CD14-positive monocyte (primary cell): ENCODE results near the gene MAT2A. TPM values are rescaled to one million over a fixed set of nuclear protein-coding genes. Genes with fewer than 3 reads are reported as not detected.
A peak's percentile ranks its signal among the peaks of the same experiment; 100 is the strongest.

ENCODE experiments used
- DNase-seq, 3 donors: peaks; one replicate each; pipeline ENCODE4 v3.0.0-alpha.2; 2011 to 2022
- H2AFZ ChIP-seq: 2 replicates; pipeline ENCODE4 v1.6.0; 2012; ENCODE audit warnings: mild to moderate bottlenecking, low read depth, low read length, inconsistent platforms; ENCODE audit not compliant: insufficient read depth, poor library complexity, severe bottlenecking
- H3K27ac ChIP-seq, 2 donors: 1 replicate in 1 of 2; 2 replicates in 1 of 2; pipeline ENCODE4 v1.5.1; 2012 to 2013; ENCODE audit warnings: low read length in 2 of 2, control low read depth in 1 of 2, inconsistent platforms in 1 of 2, low read depth in 1 of 2, mild to moderate bottlenecking in 1 of 2
- H3K27me3 ChIP-seq, 2 donors: one replicate each; pipeline versions ENCODE4 v1.6.0 to v1.6.1; 2011 to 2013; ENCODE audit warnings: low read length in 2 of 2; ENCODE audit not compliant: control insufficient read depth in 2 of 2, insufficient read depth in 2 of 2
- H3K36me3 ChIP-seq, 2 donors: replicated peaks in 1 of 2; 1 replicate in 1 of 2; 2 replicates in 1 of 2; pipeline versions ENCODE4 v1.5.1 to v1.6.1; 2012 to 2013; ENCODE audit warnings: low read length in 2 of 2, control low read depth in 1 of 2, inconsistent platforms in 1 of 2, mild to moderate bottlenecking in 1 of 2; ENCODE audit not compliant: insufficient read depth in 2 of 2, control insufficient read depth in 1 of 2
- H3K4me1 ChIP-seq, 2 donors: 1 replicate in 1 of 2; 2 replicates in 1 of 2; pipeline versions ENCODE4 v1.5.1 to v1.6.1; 2012 to 2013; ENCODE audit warnings: low read length in 2 of 2, control low read depth in 1 of 2, inconsistent platforms in 1 of 2, mild to moderate bottlenecking in 1 of 2, moderate library complexity in 1 of 2; ENCODE audit not compliant: insufficient read depth in 2 of 2, control insufficient read depth in 1 of 2
- H3K4me2 ChIP-seq: replicated peaks from 2 replicates; pipeline ENCODE3; 2012; ENCODE audit warnings: low read length, moderate library complexity, mild to moderate bottlenecking; ENCODE audit not compliant: poor library complexity, severe bottlenecking; ENCODE audit errors: extremely low read depth
- H3K4me3 ChIP-seq, 3 experiments: fragments of 200-600 bp in 1 of 3; sonication (generic) in 1 of 3; replicated peaks in 1 of 3; 1 replicate in 2 of 3; 2 replicates in 1 of 3; pipeline ENCODE4 v1.5.1; 2011 to 2013; ENCODE audit warnings: low read length in 3 of 3, mild to moderate bottlenecking in 3 of 3, control low read depth in 2 of 3, low read depth in 2 of 3, inconsistent platforms in 1 of 3, moderate library complexity in 1 of 3
- H3K79me2 ChIP-seq: 2 replicates; pipeline ENCODE4 v1.6.0; 2012; ENCODE audit warnings: mild to moderate bottlenecking, control low read depth, inconsistent platforms, low read length, moderate library complexity; ENCODE audit not compliant: insufficient read depth
- H3K9ac ChIP-seq: 2 replicates; pipeline ENCODE4 v1.6.0; 2017; ENCODE audit warnings: low read length, mild to moderate bottlenecking; ENCODE audit not compliant: insufficient read depth, poor library complexity, severe bottlenecking
- H3K9me3 ChIP-seq, 2 donors: replicated peaks in 1 of 2; 1 replicate in 1 of 2; 2 replicates in 1 of 2; pipeline versions ENCODE4 v1.5.1 to v1.6.1; 2012 to 2013; ENCODE audit warnings: low read length in 2 of 2, control low read depth in 1 of 2; ENCODE audit not compliant: control insufficient read depth in 1 of 2, insufficient read depth in 1 of 2
- H4K20me1 ChIP-seq: 2 replicates; pipeline ENCODE4 v1.6.0; 2012; ENCODE audit warnings: mild to moderate bottlenecking, low read length, control low read depth, moderate library complexity; ENCODE audit not compliant: insufficient read depth
- H3K27ac Mint-ChIP-seq, 7 donors: one replicate each; pipeline ENCODE4 v1.8.0; 2020; ENCODE audit warnings: mild to moderate bottlenecking in 7 of 7, mixed read lengths in 7 of 7, moderate library complexity in 6 of 7, inconsistent platforms in 2 of 7
- H3K27me3 Mint-ChIP-seq, 3 donors: one replicate each; pipeline ENCODE4 v1.8.0; 2021 to 2022; ENCODE audit warnings: low read depth in 3 of 3, mild to moderate bottlenecking in 3 of 3, mixed read lengths in 3 of 3, moderate library complexity in 3 of 3, inconsistent platforms in 1 of 3
- H3K36me3 Mint-ChIP-seq, 2 donors: one replicate each; pipeline ENCODE4 v1.8.0; 2020; ENCODE audit warnings: mixed read lengths in 2 of 2, inconsistent platforms in 1 of 2, mild to moderate bottlenecking in 1 of 2
- H3K4me1 Mint-ChIP-seq: one replicate; pipeline ENCODE4 v1.8.0; 2020; ENCODE audit warnings: mild to moderate bottlenecking, mixed read lengths
- H3K4me3 Mint-ChIP-seq, 2 donors: one replicate each; pipeline ENCODE4 v1.8.0; 2020; ENCODE audit warnings: mild to moderate bottlenecking in 2 of 2, mixed read lengths in 2 of 2, moderate library complexity in 1 of 2
- H3K9me3 Mint-ChIP-seq, 7 donors: one replicate each; pipeline ENCODE4 v1.8.0; 2020 to 2022; ENCODE audit warnings: mixed read lengths in 7 of 7, mild to moderate bottlenecking in 6 of 7, moderate library complexity in 6 of 7, inconsistent platforms in 2 of 7
- CTCF ChIP-seq: fragments of 200-600 bp; IDR thresholded peaks from one replicate; pipeline ENCODE4 v1.8.0; 2022; ENCODE audit warnings: antibody characterized with exemption, mild to moderate bottlenecking
- WGBS: methylation state at CpG from one replicate; pipeline ENCODE4 v1.1.5; 2013; ENCODE audit warnings: missing lambda C conversion rate; ENCODE audit not compliant: insufficient coverage; 5-methylcytosine and 5-hydroxymethylcytosine counted together
- intact Hi-C, 2 donors: fragments of 100-400 bp; cut with micrococcal nuclease; formaldehyde crosslinking; loops; one replicate each; pipeline versions ENCODE4 v1.15.0 to v1.15.1; 2023
- polyA plus RNA-seq, 3 donors: library from polyadenylated mRNA; depleted of rRNA in 1 of 3; unstranded in 2 of 3; stranded (reverse) in 1 of 3; fragments of 300-500 nt in 2 of 3; fragments of >200 nt in 1 of 3; fragmentation: Illumina TruSeq in 2 of 3; gene quantifications; 1 replicate in 2 of 3; 2 replicates in 1 of 3; pipeline ENCODE4 v1.2.3, GENCODE V29; 2012 to 2021

The MAT2A gene
- polyA plus RNA-seq, 3 donors = 97.0 to 454 (median 117) TPM

GRCh38 chr2:85537600-85538506, 1.1 kb upstream of the MAT2A start:
- peak overlapping the region; percentile 87 for H3K9ac ChIP-seq
- H4K20me1 ChIP-seq = peaks cover 39% of the 10 kb centered on the region
- no peaks in the 10 kb centered on the region for H3K27me3 Mint-ChIP-seq
- H3K79me2 ChIP-seq = peaks cover 66% of the 10 kb centered on the region
- WGBS = under 1% methylated on average over 30 of the region's 35 CpGs
- H3K9me3 ChIP-seq = no peaks in the 10 kb centered on the region
- H3K4me1 Mint-ChIP-seq = peaks cover 56% of the 10 kb centered on the region
- H3K27ac Mint-ChIP-seq = peak overlapping the region; percentile 95 to 98 (median 97)
- H3K4me2 ChIP-seq = peak overlapping the region; percentile 92
- H3K36me3 ChIP-seq = peaks cover 20 to 24% of the 10 kb centered on the region in 2 donors
- peak overlapping the region; percentile 77 for H2AFZ ChIP-seq
- H3K4me3 Mint-ChIP-seq = peak overlapping the region; percentile 91 to 95
- intact Hi-C loops = loop anchor here (5.0 kb wide), 2 partner anchors 101 to 116 kb away; no protein-coding TSS in a partner anchor
- no peaks in the 10 kb centered on the region for H3K9me3 Mint-ChIP-seq
- H3K27ac ChIP-seq = peak overlapping the region; percentile 88 to 98
- no peak for TF ChIP-seq CTCF
- H3K36me3 Mint-ChIP-seq = peaks cover 23% of the 10 kb centered on the region in 2 donors
- peaks cover 35 to 64% of the 10 kb centered on the region in 2 donors for H3K4me1 ChIP-seq
- H3K27me3 ChIP-seq = no peaks in the 10 kb centered on the region
- DNase-seq = peak; percentile 27 to 36 (median 35)
- H3K4me3 ChIP-seq = peak overlapping the region; percentile 68 to 99 (median 95)

- H3K9me3 Mint-ChIP-seq = no peaks in the 10 kb centered on the region
- H3K27ac ChIP-seq = peak overlapping the region; percentile 88 to 98
- intact Hi-C loops = loop anchor here (1.0 to 5.0 kb wide), 3 partner anchors 39 to 117 kb away; no protein-coding TSS in a partner anchor
- no peak for TF ChIP-seq CTCF
- peak overlapping the region; percentile 77 for H2AFZ ChIP-seq
- peak; percentile 56 to 76 (median 73) for DNase-seq
- no peaks in the 10 kb centered on the region for H3K9me3 ChIP-seq
- peaks cover 55% of the 10 kb centered on the region for H4K20me1 ChIP-seq
- H3K27ac Mint-ChIP-seq = peak overlapping the region; percentile 89 to 98 (median 96)
- peaks cover 39 to 40% of the 10 kb centered on the region in 2 donors for H3K36me3 Mint-ChIP-seq
- no peaks in the 10 kb centered on the region for H3K27me3 ChIP-seq
- peaks cover 36 to 41% of the 10 kb centered on the region in 2 donors for H3K36me3 ChIP-seq
- 0% methylated on average over 50 of the region's 67 CpGs for WGBS
- peak overlapping the region; percentile 87 for H3K9ac ChIP-seq
- peak overlapping the region; percentile 91 to 95 for H3K4me3 Mint-ChIP-seq
- H3K4me1 ChIP-seq = peaks cover 35 to 59% of the 10 kb centered on the region in 2 donors
- peak overlapping the region; percentile 68 to 99 (median 95) for H3K4me3 ChIP-seq
- peaks cover 74% of the 10 kb centered on the region for H3K79me2 ChIP-seq
- H3K27me3 Mint-ChIP-seq = no peaks in the 10 kb centered on the region
- peak overlapping the region; percentile 92 for H3K4me2 ChIP-seq
- peaks cover 51% of the 10 kb centered on the region for H3K4me1 Mint-ChIP-seq
Measured at GRCh38 chr2:85539361-85540132, 579 bp downstream of the MAT2A start.
